SU-DHL-6 (cell line): ENCODE results near the gene EFL1.

Experiments
- CTCF ChIP-seq: fragments of 200-600 bp; sonication (generic); IDR thresholded peaks from one replicate; pipeline ENCODE4 v1.5.1; 2017; ENCODE audit warnings: antibody characterized with exemption, mild to moderate bottlenecking, low read length, moderate library complexity; ENCODE audit not compliant: insufficient read depth, poor library complexity, severe bottlenecking
- EZH2phosphoT487 ChIP-seq: fragments of 200-600 bp; sonication (generic), shearing (Covaris generic); conservative IDR thresholded peaks from 2 replicates; pipeline ENCODE4 v1.6.1; 2018; ENCODE audit warnings: mild to moderate bottlenecking, antibody characterized with exemption, low read length, moderate library complexity, mixed read lengths

- TF ChIP-seq CTCF, result no peak
- TF ChIP-seq EZH2phosphoT487, result no peak
Observed at GRCh38 chr15:82100111-82100929, 162.2 kb downstream of the EFL1 start.
